HepG2 (cell line): ENCODE measurements around the gene NFIC.

Experiments used
- ADNP ChIP-seq: sonication (generic); formaldehyde crosslinking; IDR thresholded peaks from 2 replicates; pipeline ENCODE4 v1.4.0; 2020; ENCODE audit warnings: missing genetic modification reagents
- JUND ChIP-seq: sonication (generic); formaldehyde crosslinking; IDR thresholded peaks from 2 replicates; pipeline ENCODE4 v1.8.0; 2022; ENCODE audit warnings: mild to moderate bottlenecking, missing genetic modification reagents
- MYC ChIP-seq: sonication (generic); formaldehyde crosslinking; IDR thresholded peaks from 2 replicates; pipeline ENCODE4 v1.9.0; 2021; ENCODE audit warnings: missing genetic modification reagents, borderline replicate concordance
- NFIC ChIP-seq: IDR thresholded peaks from 2 replicates; pipeline ENCODE4 v1.6.1; 2012; ENCODE audit warnings: mild to moderate bottlenecking, low read length, inconsistent platforms
- POLR2AphosphoS2 ChIP-seq: IDR thresholded peaks from 2 replicates; pipeline ENCODE4 v1.6.1; 2011; ENCODE audit warnings: low read depth, low read length, improper control_type of control experiment
- SALL2 ChIP-seq: sonication (generic); formaldehyde crosslinking; IDR thresholded peaks from 2 replicates; pipeline ENCODE4 v1.8.1; 2023; ENCODE audit warnings: mild to moderate bottlenecking, missing genetic modification reagents, inconsistent platforms
- SPEN ChIP-seq: sonication (generic); formaldehyde crosslinking; IDR thresholded peaks from 2 replicates; pipeline ENCODE4 v1.5.1; 2020; ENCODE audit warnings: low read depth, mild to moderate bottlenecking, missing genetic modification reagents
- TF ChIP-seq, protein P1 (sequence below): sonication (generic); formaldehyde crosslinking; IDR thresholded peaks from 2 replicates; pipeline ENCODE4 v1.4.0; 2020; ENCODE audit warnings: missing genetic modification reagents

GRCh38 chr19:3494051-3494450 is 127.7 kb downstream of the NFIC start:
- no peak for TF ChIP-seq NFIC
- no peak for TF ChIP-seq SALL2 (CRISPR knock-in tag)
- TF ChIP-seq JUND (CRISPR knock-in tag) = no peak
- no peak for TF ChIP-seq POLR2AphosphoS2
- no peak for TF ChIP-seq MYC (CRISPR knock-in tag)
- TF ChIP-seq ADNP = no peak
- TF ChIP-seq SPEN (CRISPR knock-in tag) = no peak
- TF ChIP-seq, protein P1, sequence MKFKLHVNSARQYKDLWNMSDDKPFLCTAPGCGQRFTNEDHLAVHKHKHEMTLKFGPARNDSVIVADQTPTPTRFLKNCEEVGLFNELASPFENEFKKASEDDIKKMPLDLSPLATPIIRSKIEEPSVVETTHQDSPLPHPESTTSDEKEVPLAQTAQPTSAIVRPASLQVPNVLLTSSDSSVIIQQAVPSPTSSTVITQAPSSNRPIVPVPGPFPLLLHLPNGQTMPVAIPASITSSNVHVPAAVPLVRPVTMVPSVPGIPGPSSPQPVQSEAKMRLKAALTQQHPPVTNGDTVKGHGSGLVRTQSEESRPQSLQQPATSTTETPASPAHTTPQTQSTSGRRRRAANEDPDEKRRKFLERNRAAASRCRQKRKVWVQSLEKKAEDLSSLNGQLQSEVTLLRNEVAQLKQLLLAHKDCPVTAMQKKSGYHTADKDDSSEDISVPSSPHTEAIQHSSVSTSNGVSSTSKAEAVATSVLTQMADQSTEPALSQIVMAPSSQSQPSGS (CRISPR knock-in tag) = no peak
